CD4-positive, alpha-beta T cell (primary cell): Measurements from ENCODE around the gene ATPAF1. TPM values are rescaled to one million over a fixed set of nuclear protein-coding genes. Genes with fewer than 3 reads are reported as not detected.

ENCODE experiments used
- ATAC-seq: fragments of 200-7000 bp; cut with Tn5 transposase; one replicate; pipeline ENCODE4 v1.10.0; 2022; ENCODE audit warnings: mild to moderate bottlenecking; ENCODE audit not compliant: poor library complexity
- CTCF ChIA-PET: fragments of 350-600 bp; sonication (Branson Sonifier 250); formaldehyde crosslinking; loops from one replicate; lab custom pipeline; 2021; ENCODE audit warnings: antibody characterized with exemption, inconsistent platforms; lab: Charles Lee
- POLR2A ChIA-PET: fragments of 350-600 bp; sonication (Branson Sonifier 250); formaldehyde crosslinking; loops from one replicate; lab custom pipeline; 2021; ENCODE audit warnings: antibody characterized with exemption, inconsistent platforms; lab: Charles Lee
- DNase-seq, 14 experiments: peaks; one replicate each; pipeline ENCODE4 v3.0.0-alpha.2; 2013 to 2020; ENCODE audit warnings: mixed read lengths in 2 of 14
- H3K27ac ChIP-seq, 2 donors: one replicate each; pipeline versions ENCODE4 v1.5.1 to v1.7.0; 2013; ENCODE audit warnings: low read length in 2 of 2, low read depth in 1 of 2, mild to moderate bottlenecking in 1 of 2
- H3K27me3 ChIP-seq, 2 experiments: 1 replicate in 1 of 2; 2 replicates in 1 of 2; pipeline versions ENCODE4 v1.6.1 to v1.7.0; 2013; ENCODE audit warnings: low read length in 2 of 2, control low read depth in 1 of 2, mild to moderate bottlenecking in 1 of 2, moderate library complexity in 1 of 2; ENCODE audit not compliant: insufficient read depth in 2 of 2, control insufficient read depth in 1 of 2
- H3K36me3 ChIP-seq: one replicate; pipeline ENCODE4 v1.6.1; 2013; ENCODE audit warnings: low read length, control low read depth; ENCODE audit not compliant: insufficient read depth
- H3K4me1 ChIP-seq: one replicate; pipeline ENCODE4 v1.6.1; 2013; ENCODE audit warnings: low read length, control low read depth; ENCODE audit not compliant: insufficient read depth
- H3K4me3 ChIP-seq: one replicate; pipeline ENCODE4 v1.5.1; 2013; ENCODE audit warnings: mild to moderate bottlenecking, low read length, moderate library complexity
- H3K9me3 ChIP-seq, 2 experiments: 1 replicate in 1 of 2; 2 replicates in 1 of 2; pipeline versions ENCODE4 v1.6.1 to v1.7.0; 2013; ENCODE audit warnings: low read length in 2 of 2, mild to moderate bottlenecking in 2 of 2, control low read depth in 1 of 2, moderate library complexity in 1 of 2; ENCODE audit not compliant: control insufficient read depth in 1 of 2, insufficient read depth in 1 of 2
- H3K27ac Mint-ChIP-seq: one replicate; pipeline ENCODE4 v1.8.0; 2020; ENCODE audit warnings: mixed read lengths
- H3K27me3 Mint-ChIP-seq: one replicate; pipeline ENCODE4 v1.8.0; 2021; ENCODE audit warnings: mixed read lengths
- H3K36me3 Mint-ChIP-seq: one replicate; pipeline ENCODE4 v1.8.0; 2021; ENCODE audit warnings: low read depth, mixed read lengths
- H3K4me1 Mint-ChIP-seq: one replicate; pipeline ENCODE4 v1.8.0; 2021; ENCODE audit warnings: low read depth, mixed read lengths
- H3K4me3 Mint-ChIP-seq: one replicate; pipeline ENCODE4 v1.8.0; 2020; ENCODE audit warnings: mild to moderate bottlenecking, mixed read lengths
- H3K9me3 Mint-ChIP-seq: one replicate; pipeline ENCODE4 v1.8.0; 2020; ENCODE audit warnings: mixed read lengths
- intact Hi-C, 2 experiments: fragments of 100-400 bp; cut with DNase I in 1 of 2; cut with micrococcal nuclease in 1 of 2; formaldehyde crosslinking; loops; one replicate each; pipeline versions ENCODE4 v1.15.1 to v1.9.0; 2023 to 2025; cut with DNase I, micrococcal nuclease
- polyA plus RNA-seq, 2 donors: library from polyadenylated mRNA; unstranded; fragments of 120-200 nt; gene quantifications; one replicate each; pipeline ENCODE4 v1.2.1, GENCODE V29; 2013
- total RNA-seq, 174 experiments: library from RNA in 2 of 174; stranded (reverse) in 2 of 174; gene quantifications; one replicate each; pipeline ENCODE4 v1.2.3 and lab custom pipeline; 2021 to 2026
- TF ChIP-seq, protein P1 (sequence below): fragments of 200-600 bp; IDR thresholded peaks from one replicate; pipeline ENCODE4 v1.8.0; 2022; ENCODE audit warnings: antibody characterized with exemption, mild to moderate bottlenecking

ATPAF1 gene, protein sequence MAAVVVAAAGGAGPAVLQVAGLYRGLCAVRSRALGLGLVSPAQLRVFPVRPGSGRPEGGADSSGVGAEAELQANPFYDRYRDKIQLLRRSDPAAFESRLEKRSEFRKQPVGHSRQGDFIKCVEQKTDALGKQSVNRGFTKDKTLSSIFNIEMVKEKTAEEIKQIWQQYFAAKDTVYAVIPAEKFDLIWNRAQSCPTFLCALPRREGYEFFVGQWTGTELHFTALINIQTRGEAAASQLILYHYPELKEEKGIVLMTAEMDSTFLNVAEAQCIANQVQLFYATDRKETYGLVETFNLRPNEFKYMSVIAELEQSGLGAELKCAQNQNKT
- 10 to 100 TPM; 10.1 to 12.4 TPM for total RNA-seq
- 36.9 TPM for polyA plus RNA-seq (2013, experiment 1 of 2)
- polyA plus RNA-seq (2013, experiment 2 of 2): 36.6 TPM
- 10.3 to 76.1 (median 36.6) reads per million in 172 experiments for total RNA-seq (lab: John Stamatoyannopoulos, UW)

DNA sequence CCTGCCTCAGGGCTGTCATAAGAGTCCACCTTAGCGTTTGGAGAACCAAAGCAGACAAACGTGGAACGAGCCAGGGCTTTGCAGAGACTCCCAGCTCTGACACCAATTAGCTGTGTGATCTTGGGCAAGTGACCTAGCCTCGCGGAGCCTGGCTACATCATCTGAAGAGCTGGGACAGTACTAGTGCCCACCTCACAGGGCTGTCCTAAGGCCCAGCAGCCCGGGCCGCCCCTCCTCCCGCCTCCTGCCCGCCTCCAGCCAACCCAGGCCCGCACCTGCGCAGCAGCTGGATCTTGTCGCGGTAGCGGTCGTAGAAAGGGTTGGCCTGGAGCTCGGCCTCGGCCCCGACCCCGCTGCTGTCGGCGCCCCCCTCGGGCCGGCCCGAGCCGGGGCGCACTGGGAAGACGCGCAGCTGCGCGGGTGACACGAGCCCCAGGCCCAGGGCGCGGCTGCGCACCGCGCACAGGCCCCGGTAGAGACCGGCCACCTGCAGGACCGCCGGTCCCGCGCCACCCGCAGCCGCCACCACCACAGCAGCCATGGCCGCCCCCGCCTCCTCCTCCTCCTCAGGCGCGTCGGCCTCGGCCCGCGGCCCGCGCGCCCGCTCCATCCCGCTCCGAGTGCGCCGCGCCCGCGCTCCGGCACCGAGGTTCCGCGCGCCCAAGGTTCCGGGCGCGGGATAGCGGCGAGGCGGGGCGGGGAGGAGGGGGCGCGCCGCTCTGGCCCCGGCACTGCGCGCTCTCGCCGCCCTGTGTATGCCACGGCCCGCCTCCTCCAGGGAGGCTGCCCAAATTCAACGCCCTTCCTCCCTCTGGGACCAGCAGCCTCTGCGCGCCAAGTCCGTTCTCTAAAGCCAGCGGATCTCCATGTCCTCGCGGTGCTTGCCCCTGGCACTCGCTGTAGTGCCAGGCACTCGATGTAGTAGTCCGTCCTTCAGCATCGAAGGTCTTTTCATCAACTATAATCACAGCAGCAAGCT, at the start of gene ATPAF1:
Gene ATPAF1, minus strand, starts transcription at position 583 of the 979 bp plus-strand sequence. Its CDS starts 42 bp downstream, at position 541.
- H3K27me3 Mint-ChIP-seq: no peaks in the 10 kb centered on the region
- ChIA-PET POLR2A (interaction anchor here (0.6 to 2.5 kb wide), 8 partner anchors 9 to 290 kb away, joined by 3 to 18 read pairs (median 6); partner anchors contain the start of genes EFCAB14, MKNK1 and MOB3C), CTCF (interaction anchor here (0.9 to 2.7 kb wide), 2 partner anchors 51 to 64 kb away, joined by 3 to 7 read pairs; partner anchors contain the start of genes EFCAB14 and MKNK1)
- peaks cover 38% of the 10 kb centered on the region for H3K36me3 Mint-ChIP-seq
- TF ChIP-seq, protein P1, sequence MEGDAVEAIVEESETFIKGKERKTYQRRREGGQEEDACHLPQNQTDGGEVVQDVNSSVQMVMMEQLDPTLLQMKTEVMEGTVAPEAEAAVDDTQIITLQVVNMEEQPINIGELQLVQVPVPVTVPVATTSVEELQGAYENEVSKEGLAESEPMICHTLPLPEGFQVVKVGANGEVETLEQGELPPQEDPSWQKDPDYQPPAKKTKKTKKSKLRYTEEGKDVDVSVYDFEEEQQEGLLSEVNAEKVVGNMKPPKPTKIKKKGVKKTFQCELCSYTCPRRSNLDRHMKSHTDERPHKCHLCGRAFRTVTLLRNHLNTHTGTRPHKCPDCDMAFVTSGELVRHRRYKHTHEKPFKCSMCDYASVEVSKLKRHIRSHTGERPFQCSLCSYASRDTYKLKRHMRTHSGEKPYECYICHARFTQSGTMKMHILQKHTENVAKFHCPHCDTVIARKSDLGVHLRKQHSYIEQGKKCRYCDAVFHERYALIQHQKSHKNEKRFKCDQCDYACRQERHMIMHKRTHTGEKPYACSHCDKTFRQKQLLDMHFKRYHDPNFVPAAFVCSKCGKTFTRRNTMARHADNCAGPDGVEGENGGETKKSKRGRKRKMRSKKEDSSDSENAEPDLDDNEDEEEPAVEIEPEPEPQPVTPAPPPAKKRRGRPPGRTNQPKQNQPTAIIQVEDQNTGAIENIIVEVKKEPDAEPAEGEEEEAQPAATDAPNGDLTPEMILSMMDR: no peak
- Histone ChIP-seq H3K9me3 (no peaks in the 10 kb centered on the region), H3K27me3 (no peaks in the 10 kb centered on the region), H3K4me1 (peaks cover 22% of the 10 kb centered on the region), H3K27ac (peak within 1 kb of the TSS; percentile 7 to 68), H3K36me3 (peaks cover 21% of the 10 kb centered on the region), H3K4me3 (peak within 1 kb of the TSS; percentile 81)
- H3K9me3 Mint-ChIP-seq: no peaks in the 10 kb centered on the region
- peak within 1 kb of the TSS; percentile 87 for H3K4me3 Mint-ChIP-seq
- DNase-seq: peak; percentile 31 to 83 (median 54)
- intact Hi-C loops: loop anchor here (1.0 to 5.0 kb wide), 4 partner anchors 49 to 63 kb away; partner anchors contain the start of genes EFCAB14 (in 2 of the 2), MKNK1 (in 1 of the 2) and MOB3C (in 1 of the 2)
- H3K27ac Mint-ChIP-seq: peak within 1 kb of the TSS; percentile 69
- peaks cover 16% of the 10 kb centered on the region for H3K4me1 Mint-ChIP-seq
- peak; percentile 87 for ATAC-seq

DNA sequence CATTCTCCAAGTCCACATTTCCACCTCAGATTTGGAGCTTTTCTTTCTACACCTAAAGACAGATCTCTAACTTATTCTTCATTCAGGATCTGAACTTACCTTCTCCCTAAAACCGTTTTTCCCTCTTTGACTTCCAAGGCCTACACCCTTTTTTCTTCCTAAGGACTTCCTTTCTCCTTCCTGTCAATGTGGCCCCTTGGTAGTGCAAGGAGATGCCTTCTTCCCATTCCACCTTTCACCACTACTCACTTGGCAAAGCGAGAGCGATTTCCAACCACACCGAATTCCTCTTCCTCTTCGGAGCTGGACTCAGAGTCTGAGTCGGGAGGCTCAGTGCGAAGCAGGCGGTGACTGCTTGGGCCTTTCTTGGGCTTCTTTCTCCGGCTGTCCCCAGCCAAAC, 49.5 kb upstream of the ATPAF1 start:
- Histone ChIP-seq H3K4me1 (peaks cover 29% of the 10 kb centered on the region), H3K27ac (peak overlapping the region in 1 of 2 donors; percentile 25), H3K9me3 (no peaks in the 10 kb centered on the region), H3K36me3 (peaks cover 32% of the 10 kb centered on the region), H3K27me3 (no peaks in the 10 kb centered on the region), H3K4me3 (peak overlapping the region; percentile 81)
- DNase-seq (no peak), ATAC-seq (no peak)
- TF ChIP-seq, protein P1: no peak
- ChIA-PET CTCF (interaction anchor here (1.0 kb wide), 1 partner anchor 16 kb away, joined by 3 read pairs; no protein-coding TSS in a partner anchor), POLR2A (interaction anchor here (1.0 to 2.8 kb wide), 4 partner anchors 42 to 113 kb away, joined by 3 to 13 read pairs (median 8); partner anchors contain the start of genes ATPAF1, MKNK1 and MOB3C)
- Mint-ChIP-seq H3K27me3 (no peaks in the 10 kb centered on the region), H3K27ac (peak overlapping the region; percentile 85), H3K4me3 (peak overlapping the region; percentile 93), H3K36me3 (peaks cover 59% of the 10 kb centered on the region), H3K4me1 (peaks cover 55% of the 10 kb centered on the region), H3K9me3 (no peaks in the 10 kb centered on the region)
- intact Hi-C loops: loop anchor here (5.0 to 10.0 kb wide), 7 partner anchors 50 to 1757 kb away; partner anchors contain the start of genes MOB3C (in 2 of the 2), ATPAF1 (in 1 of the 2), MKNK1 (in 1 of the 2) and NSUN4 (in 1 of the 2)
